Liver (tissue), 3 donors: Measurements from ENCODE around the gene STAM.

Experiments
- FOXA1 ChIP-seq: IDR thresholded peaks from 2 replicates; pipeline ENCODE4 v1.6.1; 2016; ENCODE audit warnings: antibody characterized with exemption
- GABPA ChIP-seq, 2 donors: IDR thresholded peaks in 1 of 2; conservative IDR thresholded peaks in 1 of 2; 2 replicates each; pipeline ENCODE4 v1.6.1; 2016; ENCODE audit warnings: antibody characterized with exemption in 2 of 2, mild to moderate bottlenecking in 1 of 2, moderate library complexity in 1 of 2
- HNF4A ChIP-seq, 2 donors: conservative IDR thresholded peaks; 2 replicates each; pipeline ENCODE4 v1.6.1; 2016; ENCODE audit warnings: antibody characterized with exemption in 2 of 2, mild to moderate bottlenecking in 2 of 2
- NR2F2 ChIP-seq: IDR thresholded peaks from 2 replicates; pipeline ENCODE4 v1.6.1; 2016; ENCODE audit warnings: antibody characterized with exemption
- RAD21 ChIP-seq, 2 donors: IDR thresholded peaks; 2 replicates each; pipeline ENCODE4 v1.6.1; 2016; ENCODE audit warnings: antibody characterized with exemption in 2 of 2, mild to moderate bottlenecking in 2 of 2
- SP1 ChIP-seq: IDR thresholded peaks from 2 replicates; pipeline ENCODE4 v1.6.1; 2018; ENCODE audit warnings: antibody characterized with exemption, mild to moderate bottlenecking
- TF ChIP-seq, protein P1 (sequence below): fragments of 150-350 bp; IDR thresholded peaks from 2 replicates; pipeline ENCODE4 v1.5.1; 2017; ENCODE audit warnings: improper control_type of control experiment, low read depth, low read length; ENCODE audit not compliant: missing input control
- TF ChIP-seq, protein P2 (sequence below): IDR thresholded peaks from 2 replicates; pipeline ENCODE4 v1.6.1; 2016; ENCODE audit warnings: antibody characterized with exemption
- TF ChIP-seq, protein P3 (sequence below): IDR thresholded peaks from 2 replicates; pipeline ENCODE4 v1.6.1; 2016; ENCODE audit warnings: antibody characterized with exemption, mild to moderate bottlenecking
- TF ChIP-seq, protein P4 (sequence below): IDR thresholded peaks from 2 replicates; pipeline ENCODE4 v1.6.1; 2016; ENCODE audit warnings: antibody characterized with exemption
- TF ChIP-seq, protein P5 (sequence below): IDR thresholded peaks from 2 replicates; pipeline ENCODE4 v1.6.1; 2016; ENCODE audit warnings: antibody characterized with exemption
- donor health status: healthy.
- donor health status: healthy.

DNA sequence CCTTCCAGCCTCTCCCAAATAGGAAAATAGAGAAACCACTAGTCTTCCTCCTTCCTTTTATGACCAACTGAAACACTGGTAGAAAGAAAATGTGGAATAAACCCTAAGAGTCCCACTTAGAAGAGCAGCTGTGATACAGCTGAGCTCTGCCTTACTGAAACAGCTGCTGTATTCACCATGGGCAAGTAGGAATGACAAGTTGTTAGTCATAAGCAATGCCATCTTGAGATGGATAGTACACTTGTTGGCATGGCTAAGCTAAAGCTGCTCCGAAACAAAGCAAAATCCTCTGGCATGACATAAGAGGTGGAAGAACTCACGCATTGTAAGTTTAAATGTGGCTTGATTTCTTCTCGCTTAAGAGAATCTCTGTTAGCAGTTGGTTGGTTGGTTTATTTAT lies 59.8 kb downstream of the STAM start:
- TF ChIP-seq RAD21 (IDR thresholded peaks at IDR 0.05) (no peak), FOXA1 (no peak), NR2F2 (no peak), GABPA (IDR thresholded peaks at IDR 0.05 in 1 of 2, conservative IDR thresholded peaks at IDR 0.05 in 1 of 2) (no peak), HNF4A (conservative IDR thresholded peaks at IDR 0.05) (no peak), SP1 (no peak)
- TF ChIP-seq, protein P1, sequence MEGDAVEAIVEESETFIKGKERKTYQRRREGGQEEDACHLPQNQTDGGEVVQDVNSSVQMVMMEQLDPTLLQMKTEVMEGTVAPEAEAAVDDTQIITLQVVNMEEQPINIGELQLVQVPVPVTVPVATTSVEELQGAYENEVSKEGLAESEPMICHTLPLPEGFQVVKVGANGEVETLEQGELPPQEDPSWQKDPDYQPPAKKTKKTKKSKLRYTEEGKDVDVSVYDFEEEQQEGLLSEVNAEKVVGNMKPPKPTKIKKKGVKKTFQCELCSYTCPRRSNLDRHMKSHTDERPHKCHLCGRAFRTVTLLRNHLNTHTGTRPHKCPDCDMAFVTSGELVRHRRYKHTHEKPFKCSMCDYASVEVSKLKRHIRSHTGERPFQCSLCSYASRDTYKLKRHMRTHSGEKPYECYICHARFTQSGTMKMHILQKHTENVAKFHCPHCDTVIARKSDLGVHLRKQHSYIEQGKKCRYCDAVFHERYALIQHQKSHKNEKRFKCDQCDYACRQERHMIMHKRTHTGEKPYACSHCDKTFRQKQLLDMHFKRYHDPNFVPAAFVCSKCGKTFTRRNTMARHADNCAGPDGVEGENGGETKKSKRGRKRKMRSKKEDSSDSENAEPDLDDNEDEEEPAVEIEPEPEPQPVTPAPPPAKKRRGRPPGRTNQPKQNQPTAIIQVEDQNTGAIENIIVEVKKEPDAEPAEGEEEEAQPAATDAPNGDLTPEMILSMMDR, result no peak
- TF ChIP-seq, protein P2, sequence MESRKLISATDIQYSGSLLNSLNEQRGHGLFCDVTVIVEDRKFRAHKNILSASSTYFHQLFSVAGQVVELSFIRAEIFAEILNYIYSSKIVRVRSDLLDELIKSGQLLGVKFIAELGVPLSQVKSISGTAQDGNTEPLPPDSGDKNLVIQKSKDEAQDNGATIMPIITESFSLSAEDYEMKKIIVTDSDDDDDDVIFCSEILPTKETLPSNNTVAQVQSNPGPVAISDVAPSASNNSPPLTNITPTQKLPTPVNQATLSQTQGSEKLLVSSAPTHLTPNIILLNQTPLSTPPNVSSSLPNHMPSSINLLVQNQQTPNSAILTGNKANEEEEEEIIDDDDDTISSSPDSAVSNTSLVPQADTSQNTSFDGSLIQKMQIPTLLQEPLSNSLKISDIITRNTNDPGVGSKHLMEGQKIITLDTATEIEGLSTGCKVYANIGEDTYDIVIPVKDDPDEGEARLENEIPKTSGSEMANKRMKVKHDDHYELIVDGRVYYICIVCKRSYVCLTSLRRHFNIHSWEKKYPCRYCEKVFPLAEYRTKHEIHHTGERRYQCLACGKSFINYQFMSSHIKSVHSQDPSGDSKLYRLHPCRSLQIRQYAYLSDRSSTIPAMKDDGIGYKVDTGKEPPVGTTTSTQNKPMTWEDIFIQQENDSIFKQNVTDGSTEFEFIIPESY, result no peak
- TF ChIP-seq, protein P3, sequence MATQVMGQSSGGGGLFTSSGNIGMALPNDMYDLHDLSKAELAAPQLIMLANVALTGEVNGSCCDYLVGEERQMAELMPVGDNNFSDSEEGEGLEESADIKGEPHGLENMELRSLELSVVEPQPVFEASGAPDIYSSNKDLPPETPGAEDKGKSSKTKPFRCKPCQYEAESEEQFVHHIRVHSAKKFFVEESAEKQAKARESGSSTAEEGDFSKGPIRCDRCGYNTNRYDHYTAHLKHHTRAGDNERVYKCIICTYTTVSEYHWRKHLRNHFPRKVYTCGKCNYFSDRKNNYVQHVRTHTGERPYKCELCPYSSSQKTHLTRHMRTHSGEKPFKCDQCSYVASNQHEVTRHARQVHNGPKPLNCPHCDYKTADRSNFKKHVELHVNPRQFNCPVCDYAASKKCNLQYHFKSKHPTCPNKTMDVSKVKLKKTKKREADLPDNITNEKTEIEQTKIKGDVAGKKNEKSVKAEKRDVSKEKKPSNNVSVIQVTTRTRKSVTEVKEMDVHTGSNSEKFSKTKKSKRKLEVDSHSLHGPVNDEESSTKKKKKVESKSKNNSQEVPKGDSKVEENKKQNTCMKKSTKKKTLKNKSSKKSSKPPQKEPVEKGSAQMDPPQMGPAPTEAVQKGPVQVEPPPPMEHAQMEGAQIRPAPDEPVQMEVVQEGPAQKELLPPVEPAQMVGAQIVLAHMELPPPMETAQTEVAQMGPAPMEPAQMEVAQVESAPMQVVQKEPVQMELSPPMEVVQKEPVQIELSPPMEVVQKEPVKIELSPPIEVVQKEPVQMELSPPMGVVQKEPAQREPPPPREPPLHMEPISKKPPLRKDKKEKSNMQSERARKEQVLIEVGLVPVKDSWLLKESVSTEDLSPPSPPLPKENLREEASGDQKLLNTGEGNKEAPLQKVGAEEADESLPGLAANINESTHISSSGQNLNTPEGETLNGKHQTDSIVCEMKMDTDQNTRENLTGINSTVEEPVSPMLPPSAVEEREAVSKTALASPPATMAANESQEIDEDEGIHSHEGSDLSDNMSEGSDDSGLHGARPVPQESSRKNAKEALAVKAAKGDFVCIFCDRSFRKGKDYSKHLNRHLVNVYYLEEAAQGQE, result no peak
- TF ChIP-seq, protein P4, sequence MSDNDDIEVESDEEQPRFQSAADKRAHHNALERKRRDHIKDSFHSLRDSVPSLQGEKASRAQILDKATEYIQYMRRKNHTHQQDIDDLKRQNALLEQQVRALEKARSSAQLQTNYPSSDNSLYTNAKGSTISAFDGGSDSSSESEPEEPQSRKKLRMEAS, result no peak
- TF ChIP-seq, protein P5, sequence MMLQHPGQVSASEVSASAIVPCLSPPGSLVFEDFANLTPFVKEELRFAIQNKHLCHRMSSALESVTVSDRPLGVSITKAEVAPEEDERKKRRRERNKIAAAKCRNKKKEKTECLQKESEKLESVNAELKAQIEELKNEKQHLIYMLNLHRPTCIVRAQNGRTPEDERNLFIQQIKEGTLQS, result no peak
